Vagina (tissue), 2 donors: ENCODE data around the gene DZANK1.
"Not testable (repeated sequence)": the region's sequence is repeated elsewhere in the genome, so short reads cannot be mapped to it uniquely, and the experiment has no call there.

Experiments
- CTCF ChIP-seq, 3 experiments: fragments of 450-650 bp in 2 of 3; fragments of 200-600 bp in 1 of 3; sonication (generic) in 1 of 3; IDR thresholded peaks; one replicate each; pipeline ENCODE4 v1.5.1; 2017 to 2019; ENCODE audit warnings: antibody characterized with exemption in 3 of 3, mild to moderate bottlenecking in 2 of 3, moderate library complexity in 2 of 3
- POLR2A ChIP-seq, 2 donors: fragments of 450-650 bp; IDR thresholded peaks; one replicate each; pipeline ENCODE4 v1.6.1; 2017; ENCODE audit warnings: antibody characterized with exemption in 2 of 2, mild to moderate bottlenecking in 2 of 2, moderate library complexity in 2 of 2
- POLR2AphosphoS5 ChIP-seq, 2 donors: sonication (generic); formaldehyde crosslinking; IDR thresholded peaks; one replicate each; pipeline ENCODE4 v1.9.0; 2017; ENCODE audit warnings: antibody characterized with exemption in 2 of 2, mild to moderate bottlenecking in 2 of 2, low read depth in 1 of 2; ENCODE audit not compliant: insufficient read depth in 1 of 2

GRCh38 chr20:18375551-18375950, 91.3 kb downstream of the DZANK1 start:
- not testable (repeated sequence) for TF ChIP-seq POLR2A (IDR thresholded peaks at IDR 0.05); CTCF (IDR thresholded peaks at IDR 0.05); POLR2AphosphoS5 (IDR thresholded peaks at IDR 0.05; ENCODE audit: insufficient read depth in 1 of 2, low read depth in 1 of 2)
